IPS-18a (cell line): ENCODE measurements around the gene PCDHB12.
"Not testable (repeated sequence)": the region's sequence is repeated elsewhere in the genome, so short reads cannot be mapped to it uniquely, and the experiment has no call there.

ENCODE experiments used
- H3K27ac ChIP-seq: one replicate; pipeline ENCODE4 v1.5.1; 2013; ENCODE audit warnings: low read length
- H3K27me3 ChIP-seq: one replicate; pipeline ENCODE4 v1.6.1; 2013; ENCODE audit warnings: mild to moderate bottlenecking, low read length; ENCODE audit not compliant: control insufficient read depth, insufficient read depth
- H3K36me3 ChIP-seq: one replicate; pipeline ENCODE4 v1.6.1; 2013; ENCODE audit warnings: low read depth, low read length; ENCODE audit not compliant: control insufficient read depth
- H3K4me1 ChIP-seq: one replicate; pipeline ENCODE4 v1.6.1; 2013; ENCODE audit warnings: low read depth, low read length; ENCODE audit not compliant: control insufficient read depth
- H3K4me3 ChIP-seq: one replicate; pipeline ENCODE4 v1.5.1; 2013; ENCODE audit warnings: low read length
- H3K9ac ChIP-seq: one replicate; pipeline ENCODE4 v1.6.1; 2013; ENCODE audit warnings: mild to moderate bottlenecking, low read length, moderate library complexity
- H3K9me3 ChIP-seq: one replicate; pipeline ENCODE4 v1.6.1; 2013; ENCODE audit warnings: low read depth, low read length; ENCODE audit not compliant: control insufficient read depth

PCDHB12 gene

DNA sequence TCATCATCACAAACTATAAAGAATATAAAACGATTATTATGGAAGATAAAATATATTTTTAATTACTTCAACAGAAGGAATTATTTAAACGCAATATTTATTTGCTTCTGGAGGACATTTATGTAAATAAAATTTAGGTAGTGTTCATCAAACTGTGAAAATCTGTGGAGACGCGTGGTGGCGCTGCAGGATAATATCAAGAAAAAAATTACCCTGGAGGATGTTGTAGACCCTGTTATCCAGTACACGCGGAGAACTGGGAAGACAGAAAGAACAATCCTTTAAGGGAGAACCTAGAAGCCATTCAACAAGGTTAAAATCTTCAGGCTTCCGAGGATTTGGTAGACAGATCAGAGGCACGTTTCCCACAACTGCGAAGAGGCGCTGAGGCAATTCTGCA is at the start of gene PCDHB12:
TSS of gene PCDHB12 (plus strand) at position 242 of the 400 bp plus-strand sequence. CDS start 189 bp downstream, outside the sequence.
- no peak within 1 kb of the TSS for H3K9ac ChIP-seq
- no peaks in the 10 kb centered on the region for H3K27me3 ChIP-seq
- no peaks in the 10 kb centered on the region for H3K4me1 ChIP-seq
- peak within 1 kb of the TSS; percentile 31 for H3K4me3 ChIP-seq
- H3K9me3 ChIP-seq = no peaks in the 10 kb centered on the region
- H3K27ac ChIP-seq = no peak within 1 kb of the TSS
- no peaks in the 10 kb centered on the region for H3K36me3 ChIP-seq

DNA sequence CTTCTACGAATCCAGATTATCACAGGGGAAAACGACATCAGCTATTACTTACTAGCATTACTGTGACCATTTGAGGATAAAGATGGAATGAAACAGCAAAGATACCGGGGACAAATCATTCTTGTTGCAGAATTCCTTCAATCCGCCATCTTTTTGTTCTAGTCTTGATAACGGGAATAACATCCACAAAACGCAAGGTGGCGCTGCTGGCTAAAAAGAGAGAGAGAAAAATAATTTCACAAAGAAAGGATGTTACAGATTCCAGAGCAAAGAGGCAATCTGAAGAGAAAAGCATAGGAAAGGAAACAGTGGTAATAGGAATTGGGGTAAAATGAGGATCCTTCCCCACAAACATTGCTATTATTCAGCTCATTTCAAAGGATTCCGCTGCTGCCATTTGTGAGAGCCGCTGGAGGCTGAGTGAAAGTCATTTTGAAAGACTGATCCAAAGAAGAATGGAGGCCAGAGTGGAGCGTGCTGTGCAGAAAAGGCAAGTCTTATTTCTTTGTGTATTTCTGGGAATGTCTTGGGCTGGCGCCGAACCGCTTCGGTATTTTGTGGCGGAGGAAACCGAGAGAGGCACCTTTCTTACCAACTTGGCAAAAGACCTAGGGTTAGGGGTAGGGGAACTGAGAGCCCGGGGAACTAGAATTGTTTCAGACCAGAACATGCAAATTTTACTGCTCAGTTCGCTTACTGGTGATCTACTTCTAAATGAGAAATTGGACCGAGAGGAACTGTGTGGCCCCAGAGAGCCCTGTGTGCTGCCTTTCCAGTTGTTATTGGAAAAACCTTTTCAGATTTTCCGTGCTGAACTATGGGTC is 35.9 kb upstream of the PCDHB12 start, which contains the start of gene PCDHB7:
TSS of gene PCDHB7 (plus strand) at position 264 of the 824 bp plus-strand sequence. CDS start at position 456, 192 bp downstream.
- Histone ChIP-seq H3K9me3 (peaks cover 12% of the 10 kb centered on the region), H3K9ac (no peak within 1 kb of the TSS)

GRCh38 chr5:141174291-141175104 is 34.0 kb upstream of the PCDHB12 start:
- H3K9me3 ChIP-seq = peaks cover 15% of the 10 kb centered on the region
- not testable (repeated sequence) for H3K27me3 ChIP-seq, H3K4me1 ChIP-seq, H3K9ac ChIP-seq, H3K27ac ChIP-seq, H3K4me3 ChIP-seq, H3K36me3 ChIP-seq

More for the DNA sequence above, 35.9 kb upstream of the PCDHB12 start, which contains the start of gene PCDHB7:
- Histone ChIP-seq H3K27ac (no peak within 1 kb of the TSS), H3K4me1 (no peaks in the 10 kb centered on the region), H3K4me3 (no peak within 1 kb of the TSS), H3K27me3 (no peaks in the 10 kb centered on the region), H3K36me3 (no peaks in the 10 kb centered on the region)

DNA sequence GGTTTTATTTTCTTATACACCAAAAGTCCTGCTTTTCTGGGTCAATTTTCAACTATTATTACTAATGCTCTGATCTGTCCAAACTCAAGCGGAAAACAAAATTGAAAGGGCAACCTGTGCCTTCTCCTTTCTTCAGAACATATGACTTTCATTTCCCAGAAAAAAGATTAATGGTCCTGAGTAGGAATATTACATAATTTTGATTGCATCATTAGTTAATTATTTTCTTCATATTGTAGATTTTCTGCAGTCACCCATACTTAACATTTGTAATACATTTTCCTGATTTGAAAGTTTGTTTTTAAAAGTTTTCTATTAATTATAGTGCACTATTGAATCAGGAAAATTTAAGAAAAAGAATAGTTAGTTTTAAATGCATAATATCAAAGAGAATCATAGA is 32.6 kb upstream of the PCDHB12 start:
- H3K36me3 ChIP-seq = no peaks in the 10 kb centered on the region
- no peak overlapping the region for H3K9ac ChIP-seq
- no peak overlapping the region for H3K4me3 ChIP-seq
- no peak overlapping the region for H3K27ac ChIP-seq
- peaks cover 15% of the 10 kb centered on the region for H3K9me3 ChIP-seq
- no peaks in the 10 kb centered on the region for H3K4me1 ChIP-seq
- no peaks in the 10 kb centered on the region for H3K27me3 ChIP-seq

DNA sequence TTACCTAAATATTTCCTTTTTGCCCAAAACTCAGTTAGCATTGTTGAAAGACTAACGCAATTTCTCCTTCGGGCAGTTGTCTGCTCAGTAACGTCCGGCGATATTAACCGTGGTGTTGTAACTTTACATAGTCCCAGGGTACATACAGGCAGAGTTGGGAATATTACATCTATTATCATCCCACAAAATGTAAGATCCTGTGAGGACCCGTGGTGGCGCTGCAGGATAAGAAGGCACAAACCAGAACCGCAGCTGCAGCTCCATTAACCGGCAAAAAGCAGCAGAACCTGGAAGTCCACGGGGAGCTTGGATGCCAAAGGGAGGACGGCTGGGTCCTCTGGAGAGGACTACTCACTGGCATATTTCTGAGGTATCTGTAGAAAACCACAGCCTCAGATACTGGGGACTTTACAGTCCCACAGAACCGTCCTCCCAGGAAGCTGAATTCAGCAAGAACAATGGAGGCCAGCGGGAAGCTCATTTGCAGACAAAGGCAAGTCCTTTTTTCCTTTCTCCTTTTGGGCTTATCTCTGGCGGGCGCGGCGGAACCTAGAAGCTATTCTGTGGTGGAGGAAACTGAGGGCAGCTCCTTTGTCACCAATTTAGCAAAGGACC is 30.8 kb upstream of the PCDHB12 start, which contains the start of gene PCDHB8:
TSS of gene PCDHB8 (plus strand) at position 214 of the 615 bp plus-strand sequence. CDS start at position 459, 245 bp downstream.
- H3K27me3 ChIP-seq, H3K27ac ChIP-seq, H3K4me3 ChIP-seq, H3K36me3 ChIP-seq, H3K9ac ChIP-seq, H3K4me1 ChIP-seq: not testable (repeated sequence)
- peaks cover 15% of the 10 kb centered on the region for H3K9me3 ChIP-seq

DNA sequence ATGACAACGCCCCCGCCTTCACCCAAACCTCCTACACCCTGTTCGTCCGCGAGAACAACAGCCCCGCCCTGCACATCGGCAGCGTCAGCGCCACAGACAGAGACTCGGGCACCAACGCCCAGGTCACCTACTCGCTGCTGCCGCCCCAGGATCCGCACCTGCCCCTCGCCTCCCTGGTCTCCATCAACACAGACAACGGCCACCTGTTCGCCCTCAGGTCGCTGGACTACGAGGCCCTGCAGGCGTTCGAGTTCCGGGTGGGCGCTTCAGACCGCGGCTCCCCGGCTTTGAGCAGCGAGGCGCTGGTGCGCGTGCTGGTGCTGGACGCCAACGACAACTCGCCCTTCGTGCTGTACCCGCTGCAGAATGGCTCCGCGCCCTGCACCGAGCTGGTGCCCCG is 29.1 kb upstream of the PCDHB12 start:
- not testable (repeated sequence) for H3K9ac ChIP-seq, H3K4me3 ChIP-seq, H3K4me1 ChIP-seq, H3K27me3 ChIP-seq, H3K36me3 ChIP-seq, H3K27ac ChIP-seq
- H3K9me3 ChIP-seq = peaks cover 15% of the 10 kb centered on the region

DNA sequence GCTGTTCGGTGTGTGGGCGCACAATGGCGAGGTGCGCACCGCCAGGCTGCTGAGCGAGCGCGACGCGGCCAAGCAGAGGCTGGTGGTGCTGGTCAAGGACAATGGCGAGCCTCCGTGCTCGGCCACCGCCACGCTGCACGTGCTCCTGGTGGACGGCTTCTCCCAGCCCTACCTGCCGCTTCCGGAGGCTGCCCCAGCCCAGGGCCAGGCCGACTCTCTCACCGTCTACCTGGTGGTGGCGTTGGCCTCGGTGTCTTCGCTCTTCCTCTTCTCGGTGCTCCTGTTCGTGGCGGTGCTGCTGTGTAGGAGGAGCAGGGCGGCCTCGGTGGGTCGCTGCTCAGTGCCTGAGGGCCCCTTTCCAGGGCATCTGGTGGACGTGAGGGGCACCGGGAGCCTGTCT is 28.6 kb upstream of the PCDHB12 start:
- H3K9me3 ChIP-seq = peaks cover 15% of the 10 kb centered on the region
- H3K4me3 ChIP-seq, H3K4me1 ChIP-seq, H3K9ac ChIP-seq, H3K27ac ChIP-seq, H3K36me3 ChIP-seq, H3K27me3 ChIP-seq: not testable (repeated sequence)

DNA sequence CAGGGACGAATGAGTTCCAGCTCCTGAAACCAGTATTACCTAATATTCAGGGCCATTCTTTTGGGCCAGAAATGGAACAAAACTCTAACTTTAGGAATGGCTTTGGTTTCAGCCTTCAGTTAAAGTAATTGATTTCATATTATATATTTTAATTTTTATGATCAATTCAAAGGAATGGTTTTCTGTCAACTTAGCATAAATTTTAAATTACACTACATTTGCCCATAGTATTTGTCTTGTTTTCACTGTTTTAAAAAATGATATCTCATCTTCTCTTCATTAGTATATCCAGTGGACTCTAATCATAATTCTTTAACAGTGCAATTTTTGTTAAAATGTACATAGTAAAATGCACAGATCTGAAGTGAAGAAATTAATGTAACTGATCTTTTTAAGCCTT is 28.2 kb upstream of the PCDHB12 start:
- Histone ChIP-seq H3K27ac (no peak overlapping the region), H3K4me1 (no peaks in the 10 kb centered on the region), H3K9ac (no peak overlapping the region), H3K27me3 (no peaks in the 10 kb centered on the region), H3K9me3 (peaks cover 15% of the 10 kb centered on the region), H3K36me3 (no peaks in the 10 kb centered on the region), H3K4me3 (no peak overlapping the region)

DNA sequence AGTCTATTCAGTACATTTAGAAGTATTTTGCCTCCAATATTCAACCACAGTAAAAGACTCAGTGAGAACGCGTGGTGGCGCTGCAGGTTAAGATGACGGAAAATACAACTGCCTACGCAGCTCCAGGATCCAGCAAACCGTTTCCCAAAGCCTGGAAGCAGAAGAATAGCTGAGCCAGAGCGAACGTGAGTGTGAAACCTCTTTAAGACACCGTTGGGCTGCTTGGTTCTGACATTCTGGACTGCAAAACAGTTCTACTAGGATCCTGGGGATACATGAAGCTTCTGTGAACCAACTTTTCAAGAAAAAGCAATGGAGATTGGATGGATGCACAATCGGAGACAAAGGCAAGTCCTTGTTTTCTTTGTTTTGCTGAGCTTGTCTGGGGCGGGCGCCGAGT is 26.3 kb upstream of the PCDHB12 start, which contains the start of gene PCDHB16:
TSS of gene PCDHB16 (plus strand) at position 140 of the 400 bp plus-strand sequence. CDS start at position 313, 173 bp downstream.
- H3K36me3 ChIP-seq = no peaks in the 10 kb centered on the region
- no peaks in the 10 kb centered on the region for H3K4me1 ChIP-seq
- peak within 1 kb of the TSS; percentile 35 for H3K9ac ChIP-seq
- H3K27ac ChIP-seq = no peak within 1 kb of the TSS
- H3K27me3 ChIP-seq = no peaks in the 10 kb centered on the region
- H3K9me3 ChIP-seq = peaks cover 5% of the 10 kb centered on the region
- H3K4me3 ChIP-seq = peak within 1 kb of the TSS; percentile 49

DNA sequence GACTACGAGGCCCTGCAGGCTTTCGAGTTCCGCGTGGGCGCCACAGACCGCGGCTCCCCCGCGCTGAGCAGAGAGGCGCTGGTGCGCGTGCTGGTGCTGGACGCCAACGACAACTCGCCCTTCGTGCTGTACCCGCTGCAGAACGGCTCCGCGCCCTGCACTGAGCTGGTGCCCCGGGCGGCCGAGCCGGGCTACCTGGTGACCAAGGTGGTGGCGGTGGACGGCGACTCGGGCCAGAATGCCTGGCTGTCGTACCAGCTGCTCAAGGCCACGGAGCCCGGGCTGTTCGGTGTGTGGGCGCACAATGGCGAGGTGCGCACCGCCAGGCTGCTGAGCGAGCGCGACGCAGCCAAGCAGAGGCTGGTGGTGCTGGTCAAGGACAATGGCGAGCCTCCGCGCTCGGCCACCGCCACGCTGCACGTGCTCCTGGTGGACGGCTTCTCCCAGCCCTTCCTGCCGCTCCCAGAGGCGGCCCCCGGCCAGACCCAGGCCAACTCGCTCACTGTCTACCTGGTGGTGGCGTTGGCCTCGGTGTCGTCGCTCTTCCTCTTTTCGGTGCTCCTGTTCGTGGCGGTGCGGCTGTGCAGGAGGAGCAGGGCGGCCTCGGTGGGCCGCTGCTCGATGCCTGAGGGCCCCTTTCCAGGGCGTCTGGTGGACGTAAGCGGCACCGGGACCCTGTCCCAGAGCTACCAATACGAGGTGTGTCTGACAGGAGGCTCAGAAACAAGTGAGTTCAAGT is 24.2 kb upstream of the PCDHB12 start:
- not testable (repeated sequence) for H3K27ac ChIP-seq, H3K4me3 ChIP-seq, H3K27me3 ChIP-seq, H3K36me3 ChIP-seq, H3K9me3 ChIP-seq, H3K9ac ChIP-seq, H3K4me1 ChIP-seq
